ENCODE measurements around the gene TMEM209.

Gene TMEM209

GRCh38 chr7:130213828-130214227 is 8.6 kb upstream of the TMEM209 start:
- Histone ChIP-seq H3K36me3 (ENCODE audit: insufficient read depth, low read length) (no peaks in the 10 kb centered on the region), H4K20me1 (ENCODE audit: insufficient read depth, low read length) (no peaks in the 10 kb centered on the region), H3K9me3 (ENCODE audit: low read length) (no peaks in the 10 kb centered on the region), H3F3A (ENCODE audit: insufficient read depth, low read length) (no peaks in the 10 kb centered on the region), H3K4me3 (ENCODE audit: low read depth, low read length, poor library complexity, severe bottlenecking) (no peak overlapping the region), H3K27ac (ENCODE audit: low read depth, low read length, poor library complexity, severe bottlenecking) (no peak overlapping the region), H3K79me2 (ENCODE audit: insufficient read depth, low read length) (no peaks in the 10 kb centered on the region), H3K9ac (ENCODE audit: low read length) (no peak overlapping the region), H3K27me3 (ENCODE audit: insufficient read depth, low read length) (no peaks in the 10 kb centered on the region), H3K4me2 (ENCODE audit: low read length) (no peak overlapping the region), H3K4me1 (ENCODE audit: insufficient read depth, low read length, severe bottlenecking) (peaks cover 9% of the 10 kb centered on the region), H3K9me2 (ENCODE audit: low read depth, low read length) (no peaks in the 10 kb centered on the region), H2AFZ (ENCODE audit: low read length) (no peak overlapping the region)
- TF ChIP-seq EZH2 (IDR thresholded peaks at IDR 0.05; ENCODE audit: borderline replicate concordance, low read length) (no peak), CTCF (IDR thresholded peaks at IDR 0.05; ENCODE audit: low read length) (no peak)

- no peaks in the 10 kb centered on the region for H3K9me3 ChIP-seq (ENCODE audit: low read length)
- no peak overlapping the region for H3K4me2 ChIP-seq (ENCODE audit: low read length)
- H3K9me2 ChIP-seq (ENCODE audit: low read depth, low read length), result no peaks in the 10 kb centered on the region
- peaks cover 16% of the 10 kb centered on the region for H3K4me1 ChIP-seq (ENCODE audit: insufficient read depth, low read length, severe bottlenecking)
- H3K27ac ChIP-seq (ENCODE audit: low read depth, low read length, poor library complexity, severe bottlenecking), result no peak overlapping the region
- H4K20me1 ChIP-seq (ENCODE audit: insufficient read depth, low read length), result no peaks in the 10 kb centered on the region
- H3K27me3 ChIP-seq (ENCODE audit: insufficient read depth, low read length), result no peaks in the 10 kb centered on the region
- no peak overlapping the region for H3K4me3 ChIP-seq (ENCODE audit: low read depth, low read length, poor library complexity, severe bottlenecking)
- no peaks in the 10 kb centered on the region for H3F3A ChIP-seq (ENCODE audit: insufficient read depth, low read length)
- peak overlapping the region; percentile 42 for H2AFZ ChIP-seq (ENCODE audit: low read length)
- no peaks in the 10 kb centered on the region for H3K79me2 ChIP-seq (ENCODE audit: insufficient read depth, low read length)
- TF ChIP-seq CTCF (IDR thresholded peaks at IDR 0.05; ENCODE audit: low read length), result no peak
- no peak for TF ChIP-seq EZH2 (IDR thresholded peaks at IDR 0.05; ENCODE audit: borderline replicate concordance, low read length)
- no peaks in the 10 kb centered on the region for H3K36me3 ChIP-seq (ENCODE audit: insufficient read depth, low read length)
- H3K9ac ChIP-seq (ENCODE audit: low read length), result no peak overlapping the region
Measured at GRCh38 chr7:130210181-130210935, 5.2 kb upstream of the TMEM209 start.

- no peaks in the 10 kb centered on the region for H3K27me3 ChIP-seq (ENCODE audit: insufficient read depth, low read length)
- H3K4me2 ChIP-seq (ENCODE audit: low read length), result no peak overlapping the region
- peaks cover 14% of the 10 kb centered on the region for H3K79me2 ChIP-seq (ENCODE audit: insufficient read depth, low read length)
- H3K27ac ChIP-seq (ENCODE audit: low read depth, low read length, poor library complexity, severe bottlenecking), result no peak overlapping the region
- H3K4me3 ChIP-seq (ENCODE audit: low read depth, low read length, poor library complexity, severe bottlenecking), result no peak overlapping the region
- H3K9ac ChIP-seq (ENCODE audit: low read length), result no peak overlapping the region
- H3K36me3 ChIP-seq (ENCODE audit: insufficient read depth, low read length), result peaks cover 10% of the 10 kb centered on the region
- H4K20me1 ChIP-seq (ENCODE audit: insufficient read depth, low read length), result no peaks in the 10 kb centered on the region
- no peaks in the 10 kb centered on the region for H3K9me2 ChIP-seq (ENCODE audit: low read depth, low read length)
- no peaks in the 10 kb centered on the region for H3F3A ChIP-seq (ENCODE audit: insufficient read depth, low read length)
- peaks cover 28% of the 10 kb centered on the region for H3K4me1 ChIP-seq (ENCODE audit: insufficient read depth, low read length, severe bottlenecking)
- 0 out of 2 replicates have a peak overlapping the region, but pooled peaks have one; percentile 20 for H2AFZ ChIP-seq (ENCODE audit: low read length)
- no peak for TF ChIP-seq EZH2 (IDR thresholded peaks at IDR 0.05; ENCODE audit: borderline replicate concordance, low read length)
- no peak for TF ChIP-seq CTCF (IDR thresholded peaks at IDR 0.05; ENCODE audit: low read length)
- no peaks in the 10 kb centered on the region for H3K9me3 ChIP-seq (ENCODE audit: low read length)
Measured at GRCh38 chr7:130208516-130208915, 3.3 kb upstream of the TMEM209 start.
